ENCODE data around the gene CARM1. TPM values are rescaled to one million over a fixed set of nuclear protein-coding genes. Genes with fewer than 3 reads are reported as not detected.
"Not testable (repeated sequence)": the region's sequence is repeated elsewhere in the genome, so short reads cannot be mapped to it uniquely, and the experiment has no call there.

Gene CARM1
- total RNA-seq, 2 experiments from 2014 or later, result 33.2 to 33.4 TPM

DNA sequence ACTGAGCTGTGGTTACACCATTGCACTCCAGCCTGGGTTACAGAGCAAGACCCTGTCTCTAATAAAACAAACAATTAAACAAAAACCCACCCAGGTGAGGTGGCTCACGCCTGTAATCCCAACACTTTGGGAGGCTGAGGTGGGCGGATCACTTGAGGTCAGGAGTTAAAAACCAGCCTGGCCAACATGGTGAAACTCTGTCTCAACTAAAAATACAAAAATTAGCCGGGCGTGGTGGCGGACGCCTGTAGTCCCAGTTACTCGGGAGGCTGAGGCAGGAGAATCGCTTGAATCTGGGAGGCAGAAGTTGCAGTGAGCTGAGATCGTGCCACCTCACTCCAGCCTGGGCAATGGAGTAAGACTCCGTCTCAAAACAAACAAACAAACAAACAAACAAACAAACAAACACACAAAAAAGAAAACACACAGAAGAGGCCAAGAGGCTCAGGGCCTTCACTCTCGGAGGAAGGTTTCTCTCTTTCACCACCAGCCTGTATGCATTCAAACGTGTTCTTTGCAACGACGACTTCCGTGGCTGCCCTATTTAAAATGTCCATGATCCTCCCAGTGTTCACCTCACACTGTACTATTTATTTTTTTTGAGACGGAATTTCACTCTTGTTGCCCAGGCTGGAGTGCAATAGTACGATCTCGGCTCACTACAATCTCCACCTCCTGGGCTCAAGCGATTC lies 88.1 kb downstream of the CARM1 start:
- ChIA-PET CTCF (interaction anchor here (2.9 kb wide), 1 partner anchor 23 kb away, joined by 12 read pairs; no protein-coding TSS in a partner anchor), POLR2A (interaction anchor here (0.9 to 1.3 kb wide), 2 partner anchors 17 to 131 kb away, joined by 3 read pairs; no protein-coding TSS in a partner anchor)
- not testable (repeated sequence) for H3K9me3 Mint-ChIP-seq (ENCODE audit: insufficient read depth); DNase-seq; H3K36me3 Mint-ChIP-seq (ENCODE audit: low read depth); H3K27ac Mint-ChIP-seq; ATAC-seq; H3K27me3 Mint-ChIP-seq (ENCODE audit: low read depth)
- peaks cover 39% of the 10 kb centered on the region for H3K4me1 Mint-ChIP-seq (ENCODE audit: low read depth)
- peak overlapping the region; percentile 83 for H3K4me3 Mint-ChIP-seq

DNA sequence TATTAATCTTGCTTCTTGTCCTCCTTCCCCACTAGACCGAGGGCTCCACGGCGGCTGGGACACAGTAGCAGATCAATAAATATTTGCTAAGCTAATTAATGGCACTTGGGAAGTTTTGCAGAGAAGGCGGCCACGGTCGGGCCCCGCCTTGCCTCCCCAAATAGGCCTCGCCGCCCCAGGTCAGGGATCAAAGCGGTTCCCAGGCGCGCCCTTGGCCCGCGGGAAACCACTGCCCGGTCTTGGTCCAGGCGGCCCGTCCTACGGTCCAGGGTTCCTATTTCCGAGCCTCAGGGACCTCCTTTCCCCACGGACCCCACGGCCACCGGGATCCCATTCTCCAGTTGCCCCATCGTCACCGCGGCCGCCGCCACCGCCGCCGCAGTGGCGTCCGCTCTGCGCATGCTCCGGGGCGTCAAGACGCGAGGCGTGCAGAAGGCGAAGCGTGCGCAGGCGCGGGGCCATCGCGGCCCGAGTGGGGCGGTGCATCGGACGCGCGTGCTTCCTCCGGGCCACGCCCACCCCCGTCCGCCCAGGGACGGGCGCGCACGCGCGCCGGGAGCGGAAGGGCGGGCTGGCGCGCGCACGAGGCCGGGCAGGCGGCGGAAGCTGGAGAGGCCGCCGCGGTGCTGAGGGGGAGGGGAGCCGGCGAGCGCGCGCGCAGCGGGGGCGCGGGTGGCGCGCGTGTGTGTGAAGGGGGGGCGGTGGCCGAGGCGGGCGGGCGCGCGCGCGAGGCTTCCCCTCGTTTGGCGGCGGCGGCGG lies 89.1 kb downstream of the CARM1 start, which contains the start of gene SMARCA4:
Gene SMARCA4 (plus strand): TSS at position 717 of the 759 bp plus-strand sequence. CDS start 23,122 bp downstream, outside the sequence.
- ChIA-PET POLR2A (interaction anchor here (0.5 to 1.4 kb wide), 7 partner anchors 18 to 1477 kb away, joined by 3 to 6 read pairs (median 3); partner anchors contain the start of genes LDLR and ODAD3), CTCF (interaction anchor here (1.1 kb wide), 1 partner anchor 18 kb away, joined by 4 read pairs; no protein-coding TSS in a partner anchor)
- H3K4me1 Mint-ChIP-seq (ENCODE audit: low read depth), result peaks cover 41% of the 10 kb centered on the region
- H3K9me3 Mint-ChIP-seq (ENCODE audit: insufficient read depth), result no peaks in the 10 kb centered on the region
- peak within 1 kb of the TSS; percentile 92 for H3K4me3 Mint-ChIP-seq
- H3K27me3 Mint-ChIP-seq (ENCODE audit: low read depth), result no peaks in the 10 kb centered on the region
- peak within 1 kb of the TSS; percentile 92 for H3K27ac Mint-ChIP-seq
- ATAC-seq, result peak; percentile 86
- peaks cover 5% of the 10 kb centered on the region for H3K36me3 Mint-ChIP-seq (ENCODE audit: low read depth)
- peak; percentile 97 for DNase-seq

DNA sequence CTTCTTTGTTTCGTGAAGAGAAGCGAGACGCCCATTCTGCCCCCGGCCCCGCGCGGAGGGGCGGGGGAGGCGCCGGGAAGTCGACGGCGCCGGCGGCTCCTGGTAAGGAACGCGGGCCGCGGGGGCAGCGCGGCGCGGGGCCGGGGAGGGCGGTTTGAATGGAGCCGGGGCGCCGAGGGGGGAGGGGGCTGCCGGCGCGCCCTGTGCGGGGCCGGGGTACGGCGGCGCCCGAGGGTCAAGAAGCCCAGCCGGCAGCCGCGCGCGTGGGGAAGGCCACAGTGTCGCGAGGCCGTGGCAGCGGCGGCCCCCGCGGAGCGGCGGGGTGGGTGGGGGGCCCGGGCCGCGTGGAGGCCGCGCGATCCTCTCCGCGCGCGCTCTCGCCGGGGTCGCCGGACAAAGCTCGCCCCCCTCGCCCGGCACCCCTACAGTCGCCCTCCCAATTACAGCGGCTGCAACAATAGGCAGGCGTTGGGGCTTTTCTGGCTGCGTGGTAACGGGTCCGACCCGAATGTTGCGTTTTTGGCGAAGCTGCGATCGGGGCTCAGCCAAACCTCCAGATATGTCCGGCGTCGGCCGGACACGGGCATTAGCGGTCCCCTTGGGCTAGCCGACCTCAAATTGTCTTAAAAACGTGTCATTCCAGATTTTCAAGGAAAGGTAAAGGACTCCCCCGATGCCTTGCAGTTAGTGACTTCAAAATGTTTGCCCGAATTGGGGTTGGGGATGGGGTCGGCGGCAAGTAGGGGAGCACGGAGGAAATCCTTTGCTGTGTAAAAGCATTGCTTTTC lies 89.9 kb downstream of the CARM1 start:
- Mint-ChIP-seq H3K27me3 (ENCODE audit: low read depth) (no peaks in the 10 kb centered on the region), H3K9me3 (ENCODE audit: insufficient read depth) (no peaks in the 10 kb centered on the region), H3K36me3 (ENCODE audit: low read depth) (peaks cover 5% of the 10 kb centered on the region), H3K4me1 (ENCODE audit: low read depth) (peaks cover 41% of the 10 kb centered on the region), H3K27ac (peak overlapping the region; percentile 87), H3K4me3 (peak overlapping the region; percentile 92)
- ChIA-PET CTCF (interaction anchor here (0.7 to 1.4 kb wide), 3 partner anchors 19 to 25 kb away, joined by 4 to 5 read pairs (median 4); no protein-coding TSS in a partner anchor), POLR2A (interaction anchor here (0.5 to 1.4 kb wide), 6 partner anchors 17 to 1477 kb away, joined by 3 to 6 read pairs (median 3); partner anchors contain the start of genes LDLR, ODAD3 and ZNF440)
- peak; percentile 40 for ATAC-seq
- DNase-seq, result peak; percentile 41

DNA sequence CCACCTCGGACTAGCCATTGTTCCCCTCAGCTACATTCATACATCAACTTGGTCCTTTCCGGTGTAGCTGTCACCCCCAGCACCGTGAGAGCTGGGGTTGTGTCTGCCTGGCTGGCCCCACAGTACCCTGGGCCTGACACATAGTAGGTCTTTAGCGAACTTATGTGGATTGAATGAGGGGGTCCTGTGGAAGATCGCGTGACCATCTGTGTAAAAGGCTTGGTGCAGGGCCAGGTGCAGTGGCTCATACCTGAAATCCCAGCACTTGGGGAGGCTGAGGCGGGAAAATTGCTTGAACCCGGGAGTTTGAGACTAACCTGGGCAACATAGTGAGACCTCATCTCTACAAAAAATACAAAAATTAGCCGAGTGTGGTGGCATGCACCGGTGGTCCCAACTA lies 91.5 kb downstream of the CARM1 start:
- ChIA-PET CTCF (interaction anchor here (1.0 to 1.4 kb wide), 5 partner anchors 10 to 163 kb away, joined by 3 to 5 read pairs (median 3); no protein-coding TSS in a partner anchor), POLR2A (interaction anchor here (0.6 kb wide), 1 partner anchor 717 kb away, joined by 3 read pairs; no protein-coding TSS in a partner anchor)
- Mint-ChIP-seq H3K27me3 (ENCODE audit: low read depth) (no peaks in the 10 kb centered on the region), H3K4me3 (peak overlapping the region; percentile 92), H3K9me3 (ENCODE audit: insufficient read depth) (no peaks in the 10 kb centered on the region), H3K27ac (peak overlapping the region; percentile 57), H3K4me1 (ENCODE audit: low read depth) (peaks cover 44% of the 10 kb centered on the region), H3K36me3 (ENCODE audit: low read depth) (peaks cover 5% of the 10 kb centered on the region)
- DNase-seq, result no peak
- no peak for ATAC-seq

DNA sequence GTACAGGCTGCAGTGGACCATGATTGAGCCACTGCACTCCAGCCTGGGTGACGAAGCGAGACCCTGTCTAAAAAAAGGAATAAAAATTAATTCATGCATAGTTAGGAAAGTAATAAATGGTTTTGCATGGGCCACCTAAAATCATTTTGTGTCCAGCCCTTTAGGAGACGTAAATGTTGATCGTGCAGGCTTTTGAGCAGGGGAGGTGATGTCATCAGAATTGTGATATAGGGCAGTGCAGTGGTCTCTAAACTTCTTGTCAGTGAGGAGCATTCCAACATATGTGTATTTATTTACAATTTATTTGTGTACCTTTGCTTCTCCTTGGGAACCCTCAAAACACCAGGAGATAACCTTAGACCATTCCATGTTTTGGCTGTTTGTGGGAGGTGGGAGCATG lies 92.5 kb downstream of the CARM1 start:
- ChIA-PET CTCF (interaction anchor here (0.6 to 1.2 kb wide), 5 partner anchors 9 to 162 kb away, joined by 3 to 5 read pairs (median 3); no protein-coding TSS in a partner anchor), POLR2A (no interaction called here)
- DNase-seq (no peak), ATAC-seq (no peak)
- Mint-ChIP-seq H3K36me3 (ENCODE audit: low read depth) (peaks cover 5% of the 10 kb centered on the region), H3K27me3 (ENCODE audit: low read depth) (no peaks in the 10 kb centered on the region), H3K4me3 (peak overlapping the region; percentile 34), H3K9me3 (ENCODE audit: insufficient read depth) (no peaks in the 10 kb centered on the region), H3K27ac (peak overlapping the region; percentile 82), H3K4me1 (ENCODE audit: low read depth) (peaks cover 53% of the 10 kb centered on the region)

DNA sequence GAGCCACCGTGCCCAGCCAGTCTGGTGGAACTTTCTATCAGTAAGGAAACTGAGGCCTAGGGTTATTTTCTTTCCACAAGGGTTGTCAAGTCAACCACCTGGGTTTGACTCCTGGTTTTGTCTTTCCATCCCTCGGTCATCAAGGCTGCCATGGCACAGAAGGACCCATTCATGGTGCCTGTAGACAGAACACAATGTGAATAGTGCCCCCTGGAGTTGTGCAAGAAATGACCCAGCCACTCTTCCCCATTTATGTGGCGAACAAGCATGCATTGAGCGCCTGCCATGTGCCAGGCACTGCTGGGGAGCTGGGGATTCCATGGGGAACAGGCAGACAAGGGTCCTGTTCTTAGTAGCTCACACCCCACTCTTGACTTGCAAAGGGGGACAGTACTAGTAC lies 93.5 kb downstream of the CARM1 start:
- Mint-ChIP-seq H3K36me3 (ENCODE audit: low read depth) (peaks cover 5% of the 10 kb centered on the region), H3K4me3 (no peak overlapping the region), H3K27ac (no peak overlapping the region), H3K27me3 (ENCODE audit: low read depth) (no peaks in the 10 kb centered on the region), H3K9me3 (ENCODE audit: insufficient read depth) (no peaks in the 10 kb centered on the region), H3K4me1 (ENCODE audit: low read depth) (peaks cover 52% of the 10 kb centered on the region)
- no peak for DNase-seq
- no peak for ATAC-seq
- ChIA-PET POLR2A (no interaction called here), CTCF (no interaction called here)

DNA sequence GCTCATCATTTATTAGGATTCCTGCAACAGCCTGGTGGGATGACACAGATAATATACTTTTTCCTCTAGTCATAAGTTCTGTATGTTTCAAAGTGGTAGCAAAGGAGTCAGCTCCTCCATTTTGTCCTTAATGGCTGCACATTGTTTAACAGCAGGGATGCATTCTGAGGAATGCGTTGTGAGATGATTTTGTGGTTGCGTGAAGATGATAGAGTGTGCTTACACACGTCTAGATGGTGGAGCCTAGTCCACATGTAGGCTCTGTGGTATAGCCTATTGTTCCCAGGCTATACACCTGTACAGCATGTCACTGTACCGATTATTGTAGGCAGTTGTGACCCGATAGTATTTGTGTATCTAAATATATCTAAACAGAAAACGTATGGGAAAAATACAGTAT lies 94.0 kb downstream of the CARM1 start:
- Mint-ChIP-seq H3K27me3 (ENCODE audit: low read depth) (no peaks in the 10 kb centered on the region), H3K4me1 (ENCODE audit: low read depth) (peaks cover 51% of the 10 kb centered on the region), H3K36me3 (ENCODE audit: low read depth) (peaks cover 5% of the 10 kb centered on the region), H3K27ac (no peak overlapping the region), H3K9me3 (ENCODE audit: insufficient read depth) (no peaks in the 10 kb centered on the region), H3K4me3 (no peak overlapping the region)
- ChIA-PET POLR2A (no interaction called here), CTCF (no interaction called here)
- DNase-seq (no peak), ATAC-seq (no peak)

DNA sequence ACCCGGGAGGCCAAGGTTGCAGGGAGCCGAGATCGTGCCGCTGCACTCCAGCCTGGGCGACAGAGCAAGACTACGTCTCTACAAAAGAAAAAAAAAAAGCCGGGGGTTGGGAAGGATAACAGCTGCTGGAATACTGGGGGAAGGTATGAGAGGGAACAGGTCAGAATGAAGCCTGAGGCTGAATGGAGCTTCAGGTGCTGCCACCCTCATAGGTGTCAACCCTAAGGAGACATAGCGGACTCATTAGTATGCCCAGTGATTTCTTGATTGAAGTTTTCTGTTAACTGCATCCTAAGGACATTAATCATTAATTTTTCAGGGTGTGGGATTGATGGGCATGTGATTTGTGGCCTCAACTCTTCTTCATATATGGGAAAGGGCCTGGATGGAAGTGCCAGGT lies 95.5 kb downstream of the CARM1 start:
- Mint-ChIP-seq H3K27me3 (ENCODE audit: low read depth) (no peaks in the 10 kb centered on the region), H3K4me1 (ENCODE audit: low read depth) (peaks cover 50% of the 10 kb centered on the region), H3K9me3 (ENCODE audit: insufficient read depth) (no peaks in the 10 kb centered on the region), H3K36me3 (ENCODE audit: low read depth) (peaks cover 5% of the 10 kb centered on the region), H3K27ac (no peak overlapping the region), H3K4me3 (no peak overlapping the region)
- ChIA-PET POLR2A (no interaction called here), CTCF (interaction anchor here (1.0 to 1.7 kb wide), 2 partner anchors 24 to 159 kb away, joined by 3 to 7 read pairs; no protein-coding TSS in a partner anchor)
- DNase-seq, result no peak
- no peak for ATAC-seq

DNA sequence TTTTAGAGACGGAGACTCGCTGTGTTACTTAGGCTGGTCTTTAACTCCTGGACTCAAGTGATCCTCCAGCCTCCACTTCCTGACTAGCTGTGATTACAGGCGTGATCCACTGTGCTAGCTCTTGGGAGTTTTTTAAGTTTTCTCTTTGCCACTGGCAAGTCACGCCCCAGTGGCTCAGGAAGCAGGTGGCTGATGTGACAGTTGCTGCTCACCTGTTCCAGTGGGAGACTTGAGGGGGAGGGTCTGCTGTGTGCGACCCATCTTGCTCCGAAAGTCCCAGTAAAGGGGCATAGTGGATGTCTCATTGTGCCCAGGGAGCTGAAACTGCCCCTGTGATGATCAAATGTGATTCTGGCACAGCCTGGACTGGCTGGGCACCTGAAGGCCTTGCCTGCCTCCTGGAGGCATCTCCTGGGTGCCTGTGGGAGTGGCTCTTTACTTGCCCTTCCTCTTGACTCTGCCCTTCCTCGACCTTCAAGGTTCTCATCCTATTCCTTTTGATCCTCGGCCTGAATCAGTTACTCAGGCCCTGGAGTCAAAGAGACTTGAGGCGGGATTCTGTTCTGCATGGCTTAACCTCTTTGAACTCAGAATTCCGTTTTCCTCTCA lies 97.3 kb downstream of the CARM1 start:
- Mint-ChIP-seq H3K36me3 (ENCODE audit: low read depth) (peaks cover 4% of the 10 kb centered on the region), H3K27ac (no peak overlapping the region), H3K4me1 (ENCODE audit: low read depth) (peaks cover 31% of the 10 kb centered on the region), H3K9me3 (ENCODE audit: insufficient read depth) (no peaks in the 10 kb centered on the region), H3K4me3 (no peak overlapping the region), H3K27me3 (ENCODE audit: low read depth) (no peaks in the 10 kb centered on the region)
- POLR2A ChIA-PET, result no interaction called here
- no peak for DNase-seq
- ATAC-seq, result no peak
- CTCF ChIA-PET, result no interaction called here

DNA sequence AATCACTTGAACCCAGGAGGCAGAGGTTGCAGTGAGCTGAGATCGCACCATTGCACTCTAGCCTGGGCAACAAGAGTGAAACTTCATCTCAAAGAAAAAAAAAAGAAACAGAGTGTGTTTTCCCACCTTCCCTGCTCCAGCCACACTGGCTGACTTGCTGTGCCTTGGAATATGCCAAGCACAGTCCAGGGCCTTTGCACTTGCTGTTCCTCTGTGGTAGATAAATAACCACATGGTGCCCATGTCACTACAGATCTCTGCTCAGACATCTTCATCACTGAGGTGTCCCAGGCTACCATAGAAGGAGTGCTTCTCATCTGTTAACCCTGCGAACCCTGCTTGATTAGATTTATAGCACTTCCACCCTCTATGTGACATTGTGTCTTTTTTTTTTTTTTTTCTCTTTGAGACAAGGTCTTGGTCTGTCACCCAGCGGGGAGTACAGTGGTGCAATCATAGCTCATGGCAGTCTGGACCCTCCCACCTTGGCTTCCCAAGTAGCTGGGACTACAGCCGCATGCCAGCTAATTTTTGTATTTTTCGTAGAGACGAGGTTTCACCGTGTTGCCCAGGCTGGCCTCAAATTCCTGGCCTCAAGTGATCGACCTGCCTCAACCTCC lies 99.9 kb downstream of the CARM1 start:
- Mint-ChIP-seq H3K27me3 (ENCODE audit: low read depth) (no peaks in the 10 kb centered on the region), H3K36me3 (ENCODE audit: low read depth) (peaks cover 2% of the 10 kb centered on the region), H3K9me3 (ENCODE audit: insufficient read depth) (no peaks in the 10 kb centered on the region), H3K27ac (no peak overlapping the region), H3K4me3 (no peak overlapping the region), H3K4me1 (ENCODE audit: low read depth) (peaks cover 26% of the 10 kb centered on the region)
- ATAC-seq (no peak), DNase-seq (no peak)
- POLR2A ChIA-PET, result no interaction called here
- CTCF ChIA-PET, result no interaction called here

All from activated CD8-positive, alpha-beta T cell treated with anti-CD3 and anti-CD28 coated beads, Interleukin-2, amount 10 ng/mL, durations not matched to agents 7 days and 5 days (primary cell).